GM19043 (cell line): Measurements from ENCODE around the gene ZDHHC16.
"Not testable (repeated sequence)": the region's sequence is repeated elsewhere in the genome, so short reads cannot be mapped to it uniquely, and the experiment has no call there.

ENCODE experiments used
- ATAC-seq: cut with Tn5 transposase; IDR thresholded peaks from one replicate; pipeline ENCODE4 v1.9.1; 2021; ENCODE audit warnings: low read depth; ENCODE audit not compliant: unreplicated experiment

ZDHHC16 gene

GRCh38 chr10:97434055-97434454, 11.9 kb upstream of the ZDHHC16 start:
- no peak for ATAC-seq

DNA sequence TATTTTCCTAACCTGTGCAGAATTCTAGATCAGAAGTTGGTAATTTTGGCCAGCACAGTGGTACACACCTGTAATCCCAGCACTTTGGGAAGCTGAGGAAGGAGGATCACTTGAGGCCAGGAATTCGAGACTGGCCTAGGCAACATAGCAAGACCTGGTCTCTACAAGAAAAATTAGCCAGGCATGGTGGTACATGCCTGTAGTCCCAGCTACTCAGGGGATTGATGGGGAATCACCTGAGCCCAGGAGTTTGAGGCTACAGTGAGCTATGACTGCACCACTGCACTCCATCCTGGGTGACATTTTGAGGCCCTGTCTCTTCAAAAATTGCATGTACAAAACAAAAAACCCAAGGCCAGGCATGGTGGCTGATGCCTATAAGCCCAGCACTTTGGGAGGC, 11.4 kb upstream of the ZDHHC16 start:
- ATAC-seq, result no peak

- ATAC-seq, result no peak
Observed at GRCh38 chr10:97435211-97435610, 10.8 kb upstream of the ZDHHC16 start.

- ATAC-seq, result no peak
Observed at GRCh38 chr10:97442277-97442676, 3.7 kb upstream of the ZDHHC16 start.

- ATAC-seq, result no peak
Observed at GRCh38 chr10:97444212-97444611, 1.8 kb upstream of the ZDHHC16 start.

- ATAC-seq, result no peak
Observed at GRCh38 chr10:97445357-97445721, 636 bp upstream of the ZDHHC16 start.

DNA sequence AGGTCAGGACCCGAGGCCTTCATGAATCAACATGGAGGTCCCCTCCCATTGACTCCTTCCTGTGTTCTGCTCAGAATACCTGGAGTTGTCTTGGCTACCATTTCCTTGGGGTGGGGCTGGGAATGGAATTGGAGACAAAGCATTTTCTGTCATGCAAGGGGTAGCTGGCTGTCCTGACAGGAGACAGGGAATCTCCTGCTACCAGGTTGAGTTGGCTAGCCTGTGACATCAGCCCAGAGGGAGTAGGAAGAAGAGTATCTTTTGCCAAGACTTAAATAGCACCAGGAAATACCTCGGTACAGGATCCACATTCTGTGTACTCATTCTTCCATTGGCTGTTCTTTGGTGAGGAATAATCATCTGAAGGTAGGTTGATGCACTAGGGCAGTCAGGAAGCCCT, 4.9 kb downstream of the ZDHHC16 start:
- no peak for ATAC-seq

GRCh38 chr10:97451605-97452004, 5.6 kb downstream of the ZDHHC16 start:
- ATAC-seq, result no peak

DNA sequence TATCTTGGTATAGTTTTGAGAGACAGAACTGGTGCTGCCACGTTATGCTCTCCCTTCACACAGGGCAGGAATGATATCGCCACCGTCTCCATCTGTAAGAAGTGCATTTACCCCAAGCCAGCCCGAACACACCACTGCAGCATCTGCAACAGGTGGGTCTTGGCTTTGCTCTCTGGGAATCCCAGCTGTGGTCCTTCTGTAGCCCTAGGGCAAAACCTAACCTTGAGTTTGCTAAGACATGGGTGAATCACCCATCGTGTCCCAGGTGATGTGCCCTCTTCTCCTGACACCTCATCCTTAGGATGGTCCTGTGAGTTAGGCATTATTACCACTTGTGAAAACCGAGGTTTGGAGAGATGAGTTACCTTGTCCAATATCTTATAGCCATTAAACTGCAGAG, 6.4 kb downstream of the ZDHHC16 start:
- ATAC-seq, result no peak

GRCh38 chr10:97454330-97455036, 8.5 kb downstream of the ZDHHC16 start:
- ATAC-seq, result no peak

GRCh38 chr10:97456034-97456685, 10.2 kb downstream of the ZDHHC16 start:
- ATAC-seq, result no peak

- ATAC-seq, result no peak
Observed at GRCh38 chr10:97456686-97457065, 10.7 kb downstream of the ZDHHC16 start.

- no peak for ATAC-seq
Observed at GRCh38 chr10:97459111-97459510, 13.1 kb downstream of the ZDHHC16 start.

DNA sequence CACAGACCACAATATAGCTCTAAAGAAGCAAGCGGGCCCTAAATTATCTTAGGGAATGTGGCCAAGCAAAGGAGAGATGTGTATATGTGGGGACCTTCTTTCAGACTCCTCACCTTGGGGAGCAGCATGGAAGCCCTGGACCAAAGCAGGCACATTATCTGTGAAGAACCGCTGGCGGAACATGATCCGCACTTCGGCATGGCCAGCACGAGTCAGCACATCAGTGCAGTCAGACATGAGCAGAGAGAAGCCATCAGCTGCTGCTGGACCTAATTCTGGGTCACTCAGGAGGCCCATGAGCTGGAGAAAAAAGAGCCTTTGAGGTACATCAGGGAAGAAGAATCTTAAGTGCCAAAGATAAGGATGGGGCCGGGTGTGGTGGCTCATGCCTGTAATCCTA, 14.0 kb downstream of the ZDHHC16 start:
- no peak for ATAC-seq

DNA sequence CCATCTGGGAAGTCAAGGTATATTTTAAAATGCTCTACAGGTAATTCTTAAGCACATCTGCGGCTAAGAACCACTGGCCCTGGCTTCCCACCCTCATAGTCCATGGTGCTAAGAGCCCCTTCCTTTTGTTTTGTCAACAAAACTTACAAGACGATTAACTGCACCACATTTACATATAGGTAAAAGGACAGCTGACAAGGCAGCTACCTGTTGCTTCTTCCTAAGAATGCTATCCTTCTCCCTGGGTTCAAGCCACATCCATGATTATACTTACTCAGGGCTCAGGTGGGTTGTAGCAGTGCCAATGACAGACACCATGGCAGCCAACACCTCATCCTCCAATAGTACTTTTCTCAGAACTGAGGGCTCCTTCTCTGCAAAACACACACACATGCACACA, 16.3 kb downstream of the ZDHHC16 start:
- no peak for ATAC-seq

DNA sequence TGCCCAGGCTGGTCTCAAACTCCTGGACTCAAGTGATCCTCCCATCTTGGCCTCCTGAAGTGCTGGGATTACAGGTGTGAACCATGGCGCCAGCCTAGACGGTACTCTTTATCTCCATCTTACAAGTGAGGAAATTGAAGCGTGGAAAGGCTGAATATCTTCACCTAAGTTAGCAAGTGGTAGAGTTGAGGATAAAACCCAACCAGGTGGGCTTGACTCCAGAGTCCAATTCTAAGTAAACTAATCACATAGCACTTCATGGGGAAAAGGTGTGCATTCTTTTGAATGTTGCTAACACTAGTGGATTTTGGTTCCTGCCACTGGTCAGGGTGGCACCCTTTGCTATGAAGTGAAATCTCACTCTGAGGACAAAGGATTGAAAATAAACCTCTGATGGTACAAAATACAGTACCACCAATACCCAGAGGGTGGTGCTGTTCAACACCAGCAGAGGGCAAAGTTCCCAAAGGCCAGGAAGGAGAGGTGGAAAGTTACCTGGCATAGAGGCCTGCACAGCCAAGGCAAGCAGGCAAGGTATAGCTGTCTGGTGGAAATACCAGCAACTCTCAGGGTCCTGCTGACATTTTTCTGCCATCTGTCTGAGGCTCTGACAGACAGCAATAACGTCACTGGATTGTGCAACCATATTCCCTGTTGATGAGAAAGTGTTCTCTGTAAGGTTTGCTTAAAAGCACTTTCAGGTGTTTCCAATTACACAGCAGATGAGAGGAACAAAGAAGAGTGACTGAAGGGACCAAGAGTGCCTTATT, 17.6 kb downstream of the ZDHHC16 start:
- no peak for ATAC-seq

- ATAC-seq, result no peak
Observed at GRCh38 chr10:97464226-97464625, 18.3 kb downstream of the ZDHHC16 start.

GRCh38 chr10:97465982-97466381, 20.0 kb downstream of the ZDHHC16 start:
- ATAC-seq, result no peak

DNA sequence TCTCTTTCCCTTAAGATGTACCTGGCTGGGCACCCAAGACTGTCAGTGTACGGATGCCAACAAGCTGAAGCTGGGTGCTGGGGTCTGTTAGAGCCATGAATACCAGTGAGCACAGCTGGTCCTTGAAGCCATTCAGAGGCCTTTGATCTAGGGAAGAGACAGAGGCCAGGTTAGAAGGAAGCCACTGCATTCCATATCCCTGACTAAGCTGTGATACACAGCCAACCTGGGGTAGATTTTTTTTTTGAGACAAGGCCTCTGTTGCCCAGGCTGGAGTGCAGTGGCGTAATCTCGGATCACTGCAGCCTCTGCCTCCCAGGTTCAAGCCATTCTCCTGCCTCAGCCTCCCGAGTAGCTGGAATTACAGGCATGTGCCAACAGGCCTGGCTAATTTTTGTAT, 20.8 kb downstream of the ZDHHC16 start:
- no peak for ATAC-seq

DNA sequence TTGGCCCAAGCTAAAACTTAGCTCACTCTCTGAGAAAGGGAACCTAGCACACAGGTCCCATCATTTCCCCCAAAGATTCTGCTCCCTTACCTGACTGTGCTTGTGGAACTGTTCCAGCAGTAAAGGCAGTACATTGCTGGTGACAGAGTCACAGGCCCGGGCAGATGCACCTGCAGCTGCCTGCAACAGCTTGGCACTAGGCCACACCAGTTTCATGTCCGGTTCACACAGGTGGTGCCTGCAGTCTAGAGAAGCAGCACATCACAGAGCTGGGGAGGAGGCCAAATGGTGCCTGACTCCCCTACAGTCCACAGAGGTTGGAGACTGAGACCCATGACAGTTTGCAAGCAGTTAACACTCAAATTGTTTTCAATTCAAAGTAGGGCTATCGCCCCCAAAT, 22.2 kb downstream of the ZDHHC16 start:
- no peak for ATAC-seq

DNA sequence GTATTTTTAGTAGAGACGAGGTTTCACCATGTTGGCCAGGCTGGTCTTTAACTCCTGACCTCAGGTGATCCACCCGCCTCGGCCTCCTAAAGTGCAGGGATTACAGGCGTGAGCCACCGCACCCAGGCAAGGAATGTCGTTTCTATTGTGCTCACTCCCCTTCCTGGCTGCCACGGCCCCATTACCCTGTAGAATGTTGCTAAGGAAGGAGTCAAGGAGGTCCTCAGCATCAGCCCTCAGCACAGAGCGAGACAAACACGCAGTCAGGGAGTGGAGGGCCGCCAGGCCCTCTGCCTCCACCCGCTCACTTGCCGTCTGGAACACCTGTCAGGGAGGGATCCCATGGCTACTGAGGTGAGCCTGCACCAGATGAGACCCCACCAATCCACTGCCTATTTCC, 22.8 kb downstream of the ZDHHC16 start:
- ATAC-seq, result not testable (repeated sequence)

- ATAC-seq, result no peak
Observed at GRCh38 chr10:97474918-97475317, 28.9 kb downstream of the ZDHHC16 start.
